Body of pancreas (tissue), 4 donors: ENCODE measurements around the gene CCT7. TPM values are rescaled to one million over a fixed set of nuclear protein-coding genes. Genes with fewer than 3 reads are reported as not detected.

Source experiments
- ATAC-seq: fragments of 150-250 bp; one replicate; pipeline ENCODE4 v1.9.1; 2016
- DNase-seq, 4 donors: peaks; one replicate each; pipeline ENCODE4 v3.0.0-alpha.2; 2019
- H3K27ac ChIP-seq, 4 donors: fragments of 200-600 bp; sonication (generic); 1 replicate in 3 of 4; 2 replicates in 1 of 4; pipeline versions ENCODE4 v1.5.1 to v1.6.1; 2016 to 2019; ENCODE audit warnings: mild to moderate bottlenecking in 1 of 4, mixed read lengths in 1 of 4, moderate library complexity in 1 of 4
- H3K27me3 ChIP-seq, 2 donors: fragments of 200-600 bp; sonication (generic); one replicate each; pipeline ENCODE4 v1.6.0; 2016; ENCODE audit warnings: mild to moderate bottlenecking in 1 of 2
- H3K36me3 ChIP-seq, 2 donors: fragments of 200-600 bp; sonication (generic); replicated peaks in 1 of 2; 2 replicates each; pipeline ENCODE4 v1.5.1; 2016; ENCODE audit warnings: low read depth in 2 of 2; ENCODE audit not compliant: insufficient read depth in 1 of 2
- H3K4me1 ChIP-seq: fragments of 200-600 bp; sonication (generic); one replicate; pipeline ENCODE4 v1.6.0; 2016
- H3K4me3 ChIP-seq, 2 donors: fragments of 200-600 bp; sonication (generic); 1 replicate in 1 of 2; 2 replicates in 1 of 2; pipeline ENCODE4 v1.5.1; 2016 to 2019
- H3K9me3 ChIP-seq, 3 donors: fragments of 200-600 bp; sonication (generic); 1 replicate in 2 of 3; 2 replicates in 1 of 3; pipeline ENCODE4 v1.5.1; 2016
- CTCF ChIP-seq, 7 experiments: fragments of 450-650 bp in 4 of 7; fragments of 200-600 bp in 3 of 7; sonication (generic) in 3 of 7; IDR thresholded peaks; one replicate each; pipeline ENCODE4 v1.5.1; 2016 to 2019; ENCODE audit warnings: antibody characterized with exemption in 7 of 7
- POLR2A ChIP-seq, 3 donors: fragments of 450-650 bp; IDR thresholded peaks; one replicate each; pipeline ENCODE4 v1.6.1; 2016; ENCODE audit warnings: antibody characterized with exemption in 3 of 3, mild to moderate bottlenecking in 2 of 3
- WGBS, 2 donors: methylation state at CpG; one replicate each; pipeline ENCODE4 v1.1.5; 2017; 5-methylcytosine and 5-hydroxymethylcytosine counted together
- intact Hi-C: fragments of 100-400 bp; cut with DNase I; formaldehyde crosslinking; loops from one replicate; pipeline ENCODE4 v1.15.1; 2023
- total RNA-seq, 2 donors: library from RNA; depleted of rRNA; stranded (reverse); fragments of >200 nt; gene quantifications; one replicate each; pipeline ENCODE4 v1.1.0, GENCODE V29; 2016

CCT7 gene
- total RNA-seq, 2 donors from 2014 or later: 88.7 to 92.3 TPM

DNA sequence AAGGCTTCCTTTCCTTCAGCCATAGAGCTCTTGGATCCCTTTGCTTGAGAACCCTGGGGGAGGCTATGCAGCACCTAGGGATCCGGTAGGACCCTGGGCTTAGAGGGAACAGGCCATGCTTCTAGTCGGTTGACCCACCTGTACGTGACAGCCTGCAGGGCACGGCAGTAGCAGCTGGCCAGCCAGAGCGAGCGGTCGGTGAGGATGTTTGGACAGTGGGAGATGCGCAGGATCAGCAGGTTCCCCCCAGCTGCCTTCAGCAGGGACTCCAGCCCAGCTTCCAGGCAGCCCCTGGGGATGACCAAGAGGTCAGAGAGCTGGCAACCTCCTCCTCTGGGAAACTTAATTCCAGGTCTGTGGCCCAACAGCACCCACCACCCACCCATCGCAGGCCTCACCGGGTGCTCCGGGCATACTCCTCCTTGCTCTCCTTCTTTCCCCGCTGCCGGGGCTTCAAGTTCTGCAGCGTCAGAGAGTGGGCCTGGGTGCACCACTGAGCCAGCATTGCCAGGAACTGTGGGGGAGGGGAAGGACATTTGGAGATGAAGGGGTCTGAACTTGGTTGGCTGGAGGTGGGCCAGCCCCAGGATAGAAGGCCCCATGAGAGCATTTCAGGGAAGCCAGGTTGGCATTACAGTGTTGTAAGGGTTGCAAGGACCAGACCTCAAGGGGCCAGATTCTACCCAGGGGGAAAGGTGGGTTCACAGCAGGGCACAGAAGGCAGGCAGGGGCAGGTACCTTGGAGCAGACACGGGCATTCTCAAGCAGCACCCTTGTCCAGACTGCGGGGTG is 29.6 kb downstream of the CCT7 start:
- peaks cover 0 to 3% of the 10 kb centered on the region in 2 donors for H3K27me3 ChIP-seq
- intact Hi-C loops: no loop called here
- H3K9me3 ChIP-seq: peaks cover 0 to 3% (median 0%) of the 10 kb centered on the region in 3 donors
- no peaks in the 10 kb centered on the region for H3K36me3 ChIP-seq
- ATAC-seq: no peak
- H3K4me3 ChIP-seq: no peak overlapping the region
- no peak overlapping the region for H3K27ac ChIP-seq
- WGBS, 2 donors: 81 to 88% methylated on average over 13 to 16 of the region's 16 CpGs
- TF ChIP-seq POLR2A (IDR thresholded peaks at IDR 0.05) (no peak), CTCF (IDR thresholded peaks at IDR 0.05) (no peak)
- H3K4me1 ChIP-seq: peaks cover 5% of the 10 kb centered on the region
- DNase-seq: no peak

GRCh38 chr2:73264332-73264606 is 30.2 kb downstream of the CCT7 start:
- Histone ChIP-seq H3K27ac (no peak overlapping the region), H3K27me3 (peaks cover 0 to 7% of the 10 kb centered on the region in 2 donors), H3K4me3 (no peak overlapping the region), H3K9me3 (peaks cover 0 to 4% (median 0%) of the 10 kb centered on the region in 3 donors), H3K4me1 (peaks cover 9% of the 10 kb centered on the region), H3K36me3 (no peaks in the 10 kb centered on the region)
- DNase-seq: no peak
- intact Hi-C loops: no loop called here
- ATAC-seq: no peak
- 87 to 90% methylated on average over 9 to 15 of the region's 15 CpGs for WGBS, 2 donors
- no peak for TF ChIP-seq CTCF (IDR thresholded peaks at IDR 0.05)

- WGBS, 2 donors: 81 to 85% methylated on average over 4 of the region's 4 CpGs
- Histone ChIP-seq H3K36me3 (no peaks in the 10 kb centered on the region), H3K4me1 (peaks cover 9% of the 10 kb centered on the region), H3K27ac (no peak overlapping the region), H3K4me3 (no peak overlapping the region), H3K9me3 (peaks cover 0 to 4% (median 0%) of the 10 kb centered on the region in 3 donors), H3K27me3 (peaks cover 0 to 7% of the 10 kb centered on the region in 2 donors)
- TF ChIP-seq POLR2A (IDR thresholded peaks at IDR 0.05) (no peak), CTCF (IDR thresholded peaks at IDR 0.05) (no peak)
- intact Hi-C loops: no loop called here
- ATAC-seq (no peak), DNase-seq (no peak)
Observed at GRCh38 chr2:73264783-73265182, 30.7 kb downstream of the CCT7 start.

GRCh38 chr2:73265298-73266060 is 31.4 kb downstream of the CCT7 start:
- ATAC-seq (no peak), DNase-seq (no peak)
- Histone ChIP-seq H3K9me3 (peaks cover 0 to 4% (median 0%) of the 10 kb centered on the region in 3 donors), H3K4me3 (no peak overlapping the region), H3K4me1 (peaks cover 9% of the 10 kb centered on the region), H3K27me3 (peaks cover 0 to 7% of the 10 kb centered on the region in 2 donors), H3K27ac (no peak overlapping the region), H3K36me3 (no peaks in the 10 kb centered on the region)
- intact Hi-C loops: no loop called here
- TF ChIP-seq CTCF (IDR thresholded peaks at IDR 0.05) (no peak), POLR2A (IDR thresholded peaks at IDR 0.05) (no peak)
- WGBS, 2 donors: 83 to 90% methylated on average over 15 to 24 of the region's 28 CpGs
